Choroid plexus epithelial cell (primary cell): ENCODE results near the gene NRXN2.

ENCODE experiments used
- DNase-seq: peaks from one replicate; pipeline ENCODE4 v3.0.0-alpha.2; 2010; ENCODE audit warnings: low read depth
- H3K4me3 ChIP-seq: 2 replicates; pipeline ENCODE4 v1.5.1; 2011; ENCODE audit warnings: low read depth, mild to moderate bottlenecking, control low read depth, low read length, moderate library complexity
- TF ChIP-seq, protein P1 (sequence below): conservative IDR thresholded peaks from 2 replicates; pipeline ENCODE4 v1.5.1; 2011; ENCODE audit warnings: low read depth, mild to moderate bottlenecking, control low read depth, inconsistent platforms, low read length, moderate library complexity

The NRXN2 gene

DNA sequence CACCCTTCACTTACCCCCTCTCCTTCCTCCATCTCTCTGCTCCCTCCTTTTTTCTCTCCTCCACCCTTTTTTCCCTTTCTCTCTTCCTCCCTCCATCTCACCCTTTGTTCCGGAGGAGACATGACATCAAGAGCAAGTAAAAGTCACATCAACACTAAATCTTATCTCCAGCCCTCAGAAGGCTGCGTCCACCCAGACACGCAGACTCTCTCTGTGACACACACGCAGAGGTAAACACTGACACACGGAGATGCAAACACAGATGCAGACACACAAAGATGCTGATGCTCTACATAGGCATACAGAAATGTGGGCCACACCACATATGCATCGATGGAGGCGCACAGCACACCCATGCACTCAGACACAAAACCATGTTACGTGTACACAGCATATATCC lies 27.0 kb downstream of the NRXN2 start:
- DNase-seq: no peak
- TF ChIP-seq, protein P1, sequence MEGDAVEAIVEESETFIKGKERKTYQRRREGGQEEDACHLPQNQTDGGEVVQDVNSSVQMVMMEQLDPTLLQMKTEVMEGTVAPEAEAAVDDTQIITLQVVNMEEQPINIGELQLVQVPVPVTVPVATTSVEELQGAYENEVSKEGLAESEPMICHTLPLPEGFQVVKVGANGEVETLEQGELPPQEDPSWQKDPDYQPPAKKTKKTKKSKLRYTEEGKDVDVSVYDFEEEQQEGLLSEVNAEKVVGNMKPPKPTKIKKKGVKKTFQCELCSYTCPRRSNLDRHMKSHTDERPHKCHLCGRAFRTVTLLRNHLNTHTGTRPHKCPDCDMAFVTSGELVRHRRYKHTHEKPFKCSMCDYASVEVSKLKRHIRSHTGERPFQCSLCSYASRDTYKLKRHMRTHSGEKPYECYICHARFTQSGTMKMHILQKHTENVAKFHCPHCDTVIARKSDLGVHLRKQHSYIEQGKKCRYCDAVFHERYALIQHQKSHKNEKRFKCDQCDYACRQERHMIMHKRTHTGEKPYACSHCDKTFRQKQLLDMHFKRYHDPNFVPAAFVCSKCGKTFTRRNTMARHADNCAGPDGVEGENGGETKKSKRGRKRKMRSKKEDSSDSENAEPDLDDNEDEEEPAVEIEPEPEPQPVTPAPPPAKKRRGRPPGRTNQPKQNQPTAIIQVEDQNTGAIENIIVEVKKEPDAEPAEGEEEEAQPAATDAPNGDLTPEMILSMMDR: no peak
- no peak overlapping the region for H3K4me3 ChIP-seq

DNA sequence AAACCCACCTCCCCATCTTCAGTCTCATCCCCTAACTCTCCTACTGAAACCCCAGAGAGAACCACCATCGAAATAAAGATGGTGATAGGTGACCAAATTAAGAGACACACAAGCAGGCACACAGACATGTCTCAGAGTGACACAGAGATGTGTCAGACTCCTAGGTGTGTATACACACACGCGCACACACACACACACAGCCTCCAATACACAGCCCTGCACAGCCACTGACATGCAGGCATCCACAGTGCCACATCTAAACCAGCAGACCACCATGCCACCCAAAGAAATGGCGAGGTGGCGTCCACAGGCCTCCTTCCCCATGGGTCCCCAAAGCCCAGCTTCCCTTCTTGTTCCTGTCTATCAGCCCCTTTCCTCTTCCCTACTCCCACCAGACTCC lies 27.4 kb downstream of the NRXN2 start:
- TF ChIP-seq, protein P1: no peak
- no peak overlapping the region for H3K4me3 ChIP-seq
- DNase-seq: no peak

DNA sequence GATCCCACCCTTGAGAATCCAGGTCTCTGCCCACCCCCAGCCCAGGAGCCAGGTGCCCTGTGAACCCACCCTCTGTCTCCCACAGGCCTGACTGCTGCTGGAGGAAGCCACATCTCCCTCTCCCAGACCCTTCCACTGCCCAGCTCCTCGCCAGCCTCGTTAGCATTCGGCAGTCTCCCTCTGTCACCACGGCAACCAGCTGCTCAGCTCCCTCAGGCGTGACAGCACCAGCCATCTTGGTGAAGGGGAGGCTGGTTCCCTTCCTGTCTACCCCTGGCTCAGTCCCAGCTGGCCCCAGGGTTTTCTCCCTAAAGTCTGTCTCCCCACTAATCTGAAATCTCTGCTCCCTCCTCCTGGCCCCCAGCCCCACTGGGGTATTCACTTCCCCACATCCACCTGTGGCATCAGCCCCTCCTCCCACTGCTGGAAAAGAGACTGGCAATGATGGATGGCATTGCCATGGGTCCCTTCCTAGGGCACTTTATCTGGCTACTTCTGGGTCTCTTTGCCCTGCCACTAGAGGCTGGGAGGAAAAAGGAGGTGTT lies 28.1 kb downstream of the NRXN2 start:
- H3K4me3 ChIP-seq: no peak overlapping the region
- TF ChIP-seq, protein P1: no peak
- DNase-seq: no peak

DNA sequence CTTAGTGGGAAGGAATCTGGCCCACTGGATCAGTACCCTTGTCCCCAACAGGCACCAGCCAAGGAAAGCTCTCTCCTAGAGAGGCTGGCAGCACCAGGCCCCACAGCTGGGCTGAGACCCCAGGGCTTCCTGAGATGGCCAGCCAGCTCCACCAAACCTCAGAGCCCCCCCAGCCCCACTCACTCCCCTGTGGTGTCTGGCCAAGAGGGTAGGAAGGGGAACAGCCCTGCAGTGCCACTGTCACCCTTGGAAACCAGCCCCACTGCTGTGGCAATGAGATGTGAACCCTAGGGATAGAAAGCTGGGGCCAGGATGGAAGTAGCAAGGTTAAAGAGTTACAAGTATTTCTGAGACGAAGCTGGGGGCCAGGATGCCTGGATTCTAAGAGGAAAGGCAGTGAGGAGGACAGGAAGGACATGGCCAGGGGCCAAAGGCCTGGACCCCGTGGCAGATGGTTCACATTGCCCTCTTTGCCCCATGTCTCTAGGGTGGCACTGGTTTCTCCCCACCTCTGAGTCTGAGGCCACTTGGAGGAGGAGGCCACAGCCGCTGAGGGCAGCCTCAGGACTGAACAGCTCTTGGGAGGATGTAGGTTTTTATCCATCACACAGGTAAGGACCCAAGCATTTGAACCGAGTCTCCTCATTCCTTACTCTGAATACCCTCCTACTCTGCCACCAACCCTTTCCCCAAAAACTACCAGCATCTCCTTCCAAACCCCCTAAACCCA lies 28.8 kb downstream of the NRXN2 start:
- TF ChIP-seq, protein P1: no peak
- no peak overlapping the region for H3K4me3 ChIP-seq
- no peak for DNase-seq

DNA sequence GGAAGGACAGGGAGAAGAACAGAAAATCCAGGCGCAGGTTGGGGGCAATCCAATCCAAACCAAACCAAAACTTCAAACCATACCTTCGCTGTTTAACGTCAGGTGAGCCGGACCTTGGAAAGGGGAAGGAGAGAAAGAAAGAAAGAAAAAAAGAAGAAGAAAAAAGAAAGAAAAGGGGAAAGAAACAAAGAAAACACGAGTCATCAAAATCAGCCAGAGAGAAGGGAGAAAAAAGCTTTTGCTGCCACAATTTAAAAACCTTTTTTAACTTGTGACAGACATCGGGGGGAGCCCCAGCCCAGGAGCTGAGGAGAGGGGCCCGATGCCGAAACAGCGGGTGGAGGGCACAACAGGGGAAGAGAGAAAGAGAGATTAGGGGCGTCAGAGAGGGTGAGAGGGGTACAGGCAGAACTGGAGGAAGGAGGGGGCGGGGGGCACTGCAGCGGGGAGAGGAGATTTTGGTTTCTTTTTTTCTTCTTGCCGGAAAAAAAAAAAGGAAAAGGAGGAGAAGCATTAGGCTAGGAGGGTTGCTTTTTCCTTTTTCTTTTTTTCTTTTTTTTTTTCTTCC lies 30.1 kb downstream of the NRXN2 start:
- no peak overlapping the region for H3K4me3 ChIP-seq
- no peak for DNase-seq
- TF ChIP-seq, protein P1: no peak

DNA sequence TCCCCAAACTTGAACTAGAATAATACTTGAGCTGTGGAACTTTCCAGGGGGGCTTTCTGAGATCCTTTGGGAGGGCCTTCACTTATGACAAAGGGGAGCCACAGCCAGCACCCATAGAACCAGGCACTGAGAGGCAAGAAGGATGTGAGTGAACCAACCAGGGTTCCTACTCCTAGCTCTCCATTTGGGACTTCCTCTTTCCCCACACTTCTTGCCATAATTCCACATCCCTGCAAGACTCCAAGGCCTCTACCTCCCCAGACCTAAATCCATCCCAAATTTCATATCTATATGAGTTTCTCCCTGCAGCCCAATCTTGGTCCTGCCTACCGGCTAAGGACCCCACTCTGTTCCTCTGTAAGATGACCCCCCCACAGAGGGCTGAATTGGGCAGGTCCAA lies 31.5 kb downstream of the NRXN2 start:
- TF ChIP-seq, protein P1: no peak
- H3K4me3 ChIP-seq: no peak overlapping the region
- DNase-seq: no peak

DNA sequence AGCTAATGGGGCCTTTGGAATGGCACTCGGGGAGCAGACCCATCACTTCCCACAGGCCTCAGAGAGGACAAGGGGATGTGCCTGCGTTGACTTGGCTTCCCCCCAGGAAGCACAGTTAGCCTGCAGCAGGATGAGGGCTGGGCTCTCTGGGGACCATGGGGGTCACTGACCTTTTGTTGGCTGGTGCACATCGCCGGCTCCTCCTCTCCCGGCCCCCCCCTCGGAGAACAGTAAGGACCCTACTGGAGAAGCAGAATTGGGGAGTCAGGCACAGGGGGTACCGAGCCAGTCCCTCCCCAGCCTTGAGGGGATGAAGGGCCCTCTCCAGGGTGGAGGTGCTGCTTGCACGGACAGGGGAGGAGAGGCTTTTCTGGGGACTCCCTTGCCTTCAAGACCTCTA lies 32.8 kb downstream of the NRXN2 start:
- TF ChIP-seq, protein P1: no peak
- no peak overlapping the region for H3K4me3 ChIP-seq
- no peak for DNase-seq
